Caki2 (cell line): ENCODE measurements around the gene DACT1. TPM values are rescaled to one million over a fixed set of nuclear protein-coding genes. Genes with fewer than 3 reads are reported as not detected.

Source experiments
- DNase-seq: peaks from one replicate; pipeline ENCODE4 v3.0.0-alpha.2; 2015; ENCODE audit warnings: low read depth
- in situ Hi-C: cut with HindIII; loops from 2 replicates; pipeline ENCODE4 v1.10.0; 2016; ENCODE audit warnings: low sequenced_read_pairs, low pct_unique_long_range_greater_than_20kb, mixed read lengths
- total RNA-seq: library from RNA; depleted of rRNA; stranded (reverse); fragments of >200 nt; shearing (Covaris generic); gene quantifications from 2 replicates; pipeline ENCODE4 v1.2.3, GENCODE V29; 2014; ENCODE audit warnings: low replicate concordance; rRNA removed

DACT1 gene
- total RNA-seq, 1 experiment from 2014 or later = not detected

GRCh38 chr14:58690801-58691516 is 53.2 kb downstream of the DACT1 start:
- no peak for DNase-seq
- in situ Hi-C loops = no loop called here

GRCh38 chr14:58693048-58693447 is 55.3 kb downstream of the DACT1 start:
- in situ Hi-C loops = no loop called here
- DNase-seq = no peak

GRCh38 chr14:58695514-58695913 is 57.8 kb downstream of the DACT1 start:
- DNase-seq = no peak
- in situ Hi-C loops = no loop called here

- no peak for DNase-seq
- in situ Hi-C loops = no loop called here
These were observed 59.6 kb downstream of the DACT1 start for GRCh38 chr14:58697266-58697929.

Other genes with a start within 250 kb of the DACT1 start
- not detected in 2 replicates for gene TOMM20L, start 242.0 kb upstream of the DACT1 start, total RNA-seq
- gene TIMM9, start 210.4 kb upstream of the DACT1 start, total RNA-seq = 36.6 and 76.6 TPM in 2 replicates
- gene KIAA0586, start 210.2 kb upstream of the DACT1 start, total RNA-seq = 0.78 and 6.4 TPM in 2 replicates